HepG2 (cell line): ENCODE results near the gene GMEB1. TPM values are rescaled to one million over a fixed set of nuclear protein-coding genes. Genes with fewer than 3 reads are reported as not detected.
A peak's percentile ranks its signal among the peaks of the same experiment; 100 is the strongest.

Source experiments
- AFF4 ChIP-seq: sonication (generic); formaldehyde crosslinking; IDR thresholded peaks from 2 replicates; pipeline ENCODE4 v1.4.0; 2020; ENCODE audit warnings: missing genetic modification reagents
- DDIT3 ChIP-seq: sonication (generic); formaldehyde crosslinking; IDR thresholded peaks from 2 replicates; pipeline ENCODE4 v1.4.0; 2020; ENCODE audit warnings: mild to moderate bottlenecking, missing genetic modification reagents
- ERF ChIP-seq: IDR thresholded peaks from 2 replicates; pipeline ENCODE4 v1.6.1; 2018; ENCODE audit warnings: missing biosample characterization, missing genetic modification reagents
- KAT2B ChIP-seq: fragments of 150-350 bp; IDR thresholded peaks from 2 replicates; pipeline ENCODE4 v1.6.1; 2014; ENCODE audit warnings: low read depth, low read length, borderline replicate concordance
- MAF1 ChIP-seq: sonication (generic); formaldehyde crosslinking; IDR thresholded peaks from 2 replicates; pipeline ENCODE4 v1.5.0; 2020; ENCODE audit warnings: missing genetic modification reagents, borderline replicate concordance
- MAFG ChIP-seq: sonication (generic); formaldehyde crosslinking; IDR thresholded peaks from 2 replicates; pipeline ENCODE4 v1.5.1; 2020; ENCODE audit warnings: mild to moderate bottlenecking, missing genetic modification reagents
- SAFB2 ChIP-seq: sonication (generic); formaldehyde crosslinking; IDR thresholded peaks from 2 replicates; pipeline ENCODE4 v1.5.1; 2020; ENCODE audit warnings: missing genetic modification reagents, low read depth, mild to moderate bottlenecking, borderline replicate concordance
- SP4 ChIP-seq: sonication (generic); formaldehyde crosslinking; IDR thresholded peaks from 2 replicates; pipeline ENCODE4 v1.8.1; 2023; ENCODE audit warnings: mild to moderate bottlenecking, missing genetic modification reagents
- TBL1XR1 ChIP-seq: fragments of 150-350 bp; IDR thresholded peaks from 2 replicates; pipeline ENCODE4 v1.6.1; 2014; ENCODE audit warnings: borderline replicate concordance, low read length; ENCODE audit not compliant: partially characterized antibody
- TFE3 ChIP-seq: IDR thresholded peaks from 2 replicates; pipeline ENCODE4 v1.6.1; 2016
- ZBTB25 ChIP-seq: IDR thresholded peaks from 2 replicates; pipeline ENCODE4 v1.6.1; 2018; ENCODE audit warnings: missing genetic modification reagents
- ZFP1 ChIP-seq: IDR thresholded peaks from 2 replicates; pipeline ENCODE4 v1.6.1; 2016
- ZNF235 ChIP-seq: sonication (generic); formaldehyde crosslinking; IDR thresholded peaks from 2 replicates; pipeline ENCODE4 v1.8.1; 2023; ENCODE audit warnings: mild to moderate bottlenecking, missing genetic modification reagents, borderline replicate concordance
- ZNF281 ChIP-seq: sonication (generic); formaldehyde crosslinking; IDR thresholded peaks from 2 replicates; pipeline ENCODE4 v1.4.0; 2020; ENCODE audit warnings: missing genetic modification reagents, borderline replicate concordance
- ZNF30 ChIP-seq: sonication (generic); formaldehyde crosslinking; IDR thresholded peaks from 2 replicates; pipeline ENCODE4 v1.5.0; 2020; ENCODE audit warnings: mild to moderate bottlenecking, missing genetic modification reagents
- ZNF775 ChIP-seq: sonication (generic); formaldehyde crosslinking; IDR thresholded peaks from 2 replicates; pipeline ENCODE4 v1.4.0; 2020; ENCODE audit warnings: missing genetic modification reagents, mild to moderate bottlenecking, moderate library complexity, borderline replicate concordance
- ZNF777 ChIP-seq: sonication (generic); formaldehyde crosslinking; IDR thresholded peaks from 2 replicates; pipeline ENCODE4 v1.4.0; 2020; ENCODE audit warnings: missing genetic modification reagents
- ZSCAN25 ChIP-seq: sonication (generic); formaldehyde crosslinking; IDR thresholded peaks from 2 replicates; pipeline ENCODE4 v1.8.0; 2022; ENCODE audit warnings: mild to moderate bottlenecking, missing genetic modification reagents
- polyA plus RNA-seq, 8 experiments: library from polyadenylated mRNA; depleted of rRNA in 3 of 8; stranded (reverse) in 7 of 8; unstranded in 1 of 8; fragments of >200 nt; fragmentation: Illumina TruSeq in 4 of 8; extraction: Trizol in 4 of 8; gene quantifications; 2 replicates each; pipeline versions ENCODE4 v1.2.1 to v1.2.3, GENCODE V29; 2011 to 2016; ENCODE audit warnings: low read depth in 4 of 8, missing spikeins in 1 of 8, mixed read lengths in 1 of 8; ENCODE audit not compliant: insufficient read depth in 1 of 8
- total RNA-seq, 5 experiments: library from RNA; depleted of rRNA; stranded (reverse); fragments of >200 nt; fragmentation: Illumina TruSeq; extraction: Trizol; gene quantifications; 2 replicates each; pipeline ENCODE4 v1.2.3, GENCODE V29; 2016; ENCODE audit warnings: low read depth in 1 of 5

Gene GMEB1
- total and polyA plus RNA-seq, 2 of the 13 experiments (the other 11 are each of a cell fraction or from before 2014, with no cell fraction given): 3.0 to 6.0 TPM

GRCh38 chr1:28646040-28646439 is 22.5 kb upstream of the GMEB1 start (continued):
- TF ChIP-seq AFF4 (CRISPR knock-in tag) (no peak), ZNF30 (CRISPR knock-in tag) (no peak), MAFG (CRISPR knock-in tag) (no peak), ZNF775 (CRISPR knock-in tag) (no peak), DDIT3 (CRISPR knock-in tag) (no peak), MAF1 (no peak), KAT2B (no peak), TFE3 (peak; percentile 23; the same call in 1 of the 2 replicates), ZNF235 (CRISPR knock-in tag) (no peak), SP4 (CRISPR knock-in tag) (no peak), ZFP1 (CRISPR knock-in tag) (no peak), ERF (CRISPR knock-in tag) (no peak; the same call in 1 of the 2 replicates), ZBTB25 (0 out of 2 replicates have a peak, but pooled peaks have one; percentile 20), SAFB2 (CRISPR knock-in tag) (no peak), ZSCAN25 (CRISPR knock-in tag) (no peak), TBL1XR1 (no peak), ZNF281 (CRISPR knock-in tag) (0 out of 2 replicates have a peak, but pooled peaks have one; percentile 21), ZNF777 (no peak)
